Panc1 (cell line): Measurements from ENCODE around the gene CAMKV. TPM values are rescaled to one million over a fixed set of nuclear protein-coding genes. Genes with fewer than 3 reads are reported as not detected.

Experiments
- ATAC-seq: fragments of 200-7000 bp; cut with Tn5 transposase; 2 replicates; pipeline ENCODE4 v1.9.1; 2020; ENCODE audit warnings: mild to moderate bottlenecking, moderate library complexity
- BruUV-seq: library from RNA; stranded (reverse); fragments of 400-500 nt; replicated peaks from 2 replicates; lab custom pipeline; 2021; lab: Mats Ljungman, UMichigan
- CTCF ChIA-PET: fragments of 300-600 bp; sonication (Branson Sonifier 250); formaldehyde crosslinking; loops from one replicate; lab custom pipeline; 2022; ENCODE audit warnings: antibody characterized with exemption; lab: Charles Lee
- POLR2A ChIA-PET: fragments of 300-600 bp; sonication (Branson Sonifier 250); formaldehyde crosslinking; loops from one replicate; lab custom pipeline; 2022; ENCODE audit warnings: antibody characterized with exemption; lab: Charles Lee
- DNase-seq: peaks from one replicate; pipeline ENCODE4 v3.0.0-alpha.2; 2010; ENCODE audit warnings: low read depth, low spot score
- H3K27ac ChIP-seq: 2 replicates; pipeline ENCODE4 v1.5.1; 2011; ENCODE audit warnings: mild to moderate bottlenecking, low read length, inconsistent platforms
- H3K27me3 ChIP-seq: fragments of 200-500 bp; sonication (Bioruptor generic); 2 replicates; pipeline ENCODE4 v1.6.0; 2014; ENCODE audit warnings: low read length, inconsistent platforms; ENCODE audit not compliant: control insufficient read depth, insufficient read depth
- H3K36me3 ChIP-seq: fragments of 200-500 bp; sonication (Bioruptor generic); 2 replicates; pipeline ENCODE4 v1.5.1; 2014; ENCODE audit warnings: inconsistent platforms, mild to moderate bottlenecking, low read length, moderate library complexity; ENCODE audit not compliant: control insufficient read depth, insufficient read depth
- H3K4me1 ChIP-seq: 2 replicates; pipeline ENCODE4 v1.5.1; 2011; ENCODE audit warnings: inconsistent platforms, mild to moderate bottlenecking, low read length, moderate library complexity; ENCODE audit not compliant: control insufficient read depth, insufficient read depth
- H3K4me3 ChIP-seq, 2 experiments: 2 replicates each; pipeline ENCODE4 v1.5.1; 2011 to 2012; ENCODE audit warnings: low read depth in 2 of 2, low read length in 2 of 2, mild to moderate bottlenecking in 2 of 2, inconsistent platforms in 1 of 2, moderate library complexity in 1 of 2
- H3K9me3 ChIP-seq: fragments of 200-500 bp; sonication (Bioruptor generic); 2 replicates; pipeline ENCODE4 v1.5.1; 2014; ENCODE audit warnings: low read depth, mild to moderate bottlenecking, inconsistent platforms, low read length, moderate library complexity; ENCODE audit not compliant: control insufficient read depth, insufficient read depth
- CTCF ChIP-seq: fragments of 450-650 bp; IDR thresholded peaks from 2 replicates; pipeline ENCODE4 v1.5.1; 2017; ENCODE audit warnings: mild to moderate bottlenecking
- POLR2AphosphoS5 ChIP-seq: IDR thresholded peaks from 2 replicates; pipeline ENCODE4 v1.6.1; 2012; ENCODE audit warnings: mild to moderate bottlenecking, low read depth, low read length, moderate library complexity
- REST ChIP-seq, 2 experiments: IDR thresholded peaks; 2 replicates each; pipeline ENCODE4 v1.6.1; 2011 to 2012; ENCODE audit warnings: low read depth in 2 of 2, control low read depth in 1 of 2, low read length in 1 of 2, mild to moderate bottlenecking in 1 of 2, moderate library complexity in 1 of 2; ENCODE audit not compliant: insufficient read depth in 1 of 2
- SIN3A ChIP-seq: IDR thresholded peaks from 2 replicates; pipeline ENCODE4 v1.6.1; 2012; ENCODE audit warnings: low read depth, mild to moderate bottlenecking, low read length, moderate library complexity, borderline replicate concordance; ENCODE audit not compliant: insufficient read depth
- TCF7L2 ChIP-seq: IDR thresholded peaks from 2 replicates; pipeline ENCODE4 v1.6.1; 2011; ENCODE audit warnings: mild to moderate bottlenecking, low read depth, low read length, inconsistent platforms
- in situ Hi-C: cut with HindIII; loops from 2 replicates; pipeline ENCODE4 v1.10.0; 2016; ENCODE audit warnings: low sequenced_read_pairs, low pct_unique_long_range_greater_than_20kb
- intact Hi-C: fragments of 100-400 bp; cut with micrococcal nuclease; formaldehyde crosslinking; loops from one replicate; pipeline ENCODE4 v1.10.0; 2022; ENCODE audit not compliant: unreplicated experiment
- total RNA-seq: library from RNA; stranded (reverse); gene quantifications from one replicate; pipeline ENCODE4 v1.2.1, GENCODE V29; 2021; ENCODE audit not compliant: unreplicated experiment

The CAMKV gene
- total RNA-seq, 1 experiment from 2014 or later: 0.85 TPM

- H3K4me3 ChIP-seq: no peak overlapping the region
- in situ Hi-C loops: no loop called here
Measured at GRCh38 chr3:49898991-49899390, 29.3 kb upstream of the CAMKV start.

GRCh38 chr3:49896345-49896744 is 26.6 kb upstream of the CAMKV start:
- no peak overlapping the region for H3K27ac ChIP-seq
- POLR2A ChIA-PET: interaction anchor here (0.5 kb wide), 1 partner anchor 114 kb away, joined by 3 read pairs; no protein-coding TSS in a partner anchor
- H3K9me3 ChIP-seq: no peaks in the 10 kb centered on the region
- BruUV-seq: no TSS peak
- no peaks in the 10 kb centered on the region for H3K27me3 ChIP-seq
- intact Hi-C loops (no loop called here), in situ Hi-C loops (no loop called here)
- H3K4me3 ChIP-seq: no peak overlapping the region
- no peak for TF ChIP-seq CTCF
- no peak for TF ChIP-seq TCF7L2
- TF ChIP-seq SIN3A: no peak
- no peak for TF ChIP-seq POLR2AphosphoS5
- no peak for TF ChIP-seq REST (IDR thresholded peaks at IDR 0.05; ENCODE audit: insufficient read depth in 1 of 2, low read depth in 2 of 2, low read length in 1 of 2)
- ATAC-seq (no peak), DNase-seq (no peak)
- CTCF ChIA-PET: no interaction called here
- H3K4me1 ChIP-seq: peaks cover 12% of the 10 kb centered on the region
- H3K36me3 ChIP-seq: no peaks in the 10 kb centered on the region

More at GRCh38 chr3:49898991-49899390, 29.3 kb upstream of the CAMKV start:
- ChIA-PET CTCF (no interaction called here), POLR2A (no interaction called here)
- DNase-seq: no peak
- Histone ChIP-seq H3K27ac (no peak overlapping the region; the same call in 1 of the 2 replicates), H3K27me3 (no peaks in the 10 kb centered on the region), H3K36me3 (peaks cover 2% of the 10 kb centered on the region; the same call in 1 of the 2 replicates), H3K9me3 (no peaks in the 10 kb centered on the region), H3K4me1 (peaks cover 20% of the 10 kb centered on the region)
- ATAC-seq: no peak
- TF ChIP-seq POLR2AphosphoS5 (no peak), REST (IDR thresholded peaks at IDR 0.05; ENCODE audit: insufficient read depth in 1 of 2, low read depth in 2 of 2, low read length in 1 of 2) (no peak), CTCF (no peak), SIN3A (no peak), TCF7L2 (no peak)
- BruUV-seq: no TSS peak
- intact Hi-C loops: no loop called here
